IPS DF 4.7 (cell line): Measurements from ENCODE around the gene OXER1.

Source experiments
- DNase-seq: peaks from one replicate; pipeline ENCODE4 v3.0.0-alpha.2; 2013; ENCODE audit warnings: low spot score; ENCODE audit errors: extremely low read depth

The OXER1 gene

DNA sequence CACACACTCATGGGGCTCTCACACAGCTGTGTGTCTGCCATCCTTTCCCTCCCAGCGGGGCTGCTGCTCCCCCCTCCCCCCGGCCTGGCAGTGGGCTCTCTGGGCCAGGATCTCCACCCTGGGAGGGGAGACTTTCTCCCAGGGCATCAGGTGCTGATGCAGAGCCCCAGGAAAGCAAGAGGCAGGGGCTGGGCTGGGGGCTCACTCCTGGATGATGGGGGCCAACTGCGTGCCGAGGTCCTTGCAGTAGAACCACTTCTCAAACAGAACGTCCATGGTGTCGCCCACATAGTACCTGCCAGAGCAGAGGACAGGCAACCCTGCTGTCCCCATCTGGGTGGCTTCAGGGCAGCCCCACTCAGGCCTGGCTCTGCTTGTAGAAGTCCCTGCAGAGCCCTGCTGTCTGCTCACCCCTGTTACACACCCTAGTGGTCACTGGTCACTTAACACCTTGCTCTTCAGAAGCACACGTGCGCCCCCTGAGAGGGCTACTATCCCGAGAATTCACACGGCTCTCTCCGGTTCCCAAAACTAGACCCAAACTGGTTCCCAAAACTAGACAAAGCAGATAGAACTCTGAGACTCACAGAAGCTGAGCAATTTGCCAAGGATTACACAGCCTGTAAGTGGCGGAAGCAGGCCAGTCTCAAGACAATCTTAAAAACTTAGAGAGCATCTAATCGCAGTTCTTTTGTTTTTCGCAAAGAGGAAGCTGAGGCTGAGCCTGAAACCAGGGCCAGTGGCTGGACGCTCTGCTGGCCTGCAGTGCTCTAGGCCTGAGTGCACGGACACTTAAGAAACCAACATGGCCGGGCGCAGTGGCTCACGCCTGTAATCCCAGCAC lies 6.6 kb upstream of the OXER1 start:
- peak; percentile 68 for DNase-seq

DNA sequence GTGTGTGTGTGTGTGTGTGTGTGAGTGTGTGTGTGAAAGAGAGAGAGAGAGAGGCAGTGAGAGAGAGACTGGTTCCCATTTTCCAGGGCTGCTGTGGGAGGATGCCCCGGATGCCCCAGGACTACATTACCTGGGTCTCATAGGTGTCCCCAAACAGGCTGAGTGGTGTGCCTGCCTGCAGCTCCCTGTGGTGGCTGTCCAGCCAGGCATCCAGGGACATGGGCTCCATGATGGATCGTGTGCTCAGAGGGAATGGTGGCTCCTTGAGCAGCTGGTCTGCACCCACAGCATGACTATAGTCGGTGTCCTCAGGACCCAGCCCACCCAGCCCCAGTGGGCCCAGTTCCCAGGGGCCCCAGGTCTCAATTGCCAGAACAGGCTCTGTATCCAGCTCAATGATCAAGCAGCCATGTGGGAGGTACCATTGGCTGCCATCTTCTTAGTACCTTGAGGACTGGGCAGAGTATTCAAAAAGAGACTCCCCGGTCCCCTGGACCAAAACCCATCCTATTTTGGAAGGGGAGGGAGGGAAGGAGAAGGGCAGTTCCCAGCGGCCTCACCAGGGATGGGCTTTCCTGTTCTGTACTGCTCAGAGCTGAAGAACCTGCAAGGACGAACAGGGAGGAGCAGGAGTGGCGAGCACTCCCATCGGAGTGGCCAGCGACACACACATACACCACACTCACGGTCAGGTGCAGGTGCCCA lies 5.8 kb upstream of the OXER1 start:
- DNase-seq: no peak

DNA sequence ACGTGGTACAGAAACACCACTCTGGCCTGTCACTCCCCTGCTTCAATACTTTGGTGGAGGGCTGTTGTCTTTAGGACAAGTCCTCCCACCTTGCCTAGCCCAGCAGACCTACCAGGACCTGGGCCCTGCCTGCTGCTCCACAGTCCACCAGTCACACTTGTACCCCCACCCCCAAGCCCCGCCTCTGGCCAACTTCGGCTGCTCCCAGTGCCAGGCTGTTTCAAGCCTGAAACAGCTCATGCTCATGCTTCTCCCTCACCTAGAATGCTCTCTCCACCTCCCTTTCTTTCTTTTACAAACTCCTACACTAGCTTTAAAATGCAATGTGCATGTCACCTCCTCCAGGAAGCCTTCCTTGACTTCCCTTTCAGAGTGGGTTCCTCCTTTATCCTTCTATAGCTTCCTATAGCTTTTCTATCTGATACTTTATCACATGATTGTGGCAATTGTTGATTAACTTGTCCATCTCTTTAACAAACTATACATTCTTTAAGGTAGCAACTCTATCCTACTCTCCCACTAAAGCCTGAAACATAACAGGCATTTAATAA lies 4.8 kb upstream of the OXER1 start:
- no peak for DNase-seq

DNA sequence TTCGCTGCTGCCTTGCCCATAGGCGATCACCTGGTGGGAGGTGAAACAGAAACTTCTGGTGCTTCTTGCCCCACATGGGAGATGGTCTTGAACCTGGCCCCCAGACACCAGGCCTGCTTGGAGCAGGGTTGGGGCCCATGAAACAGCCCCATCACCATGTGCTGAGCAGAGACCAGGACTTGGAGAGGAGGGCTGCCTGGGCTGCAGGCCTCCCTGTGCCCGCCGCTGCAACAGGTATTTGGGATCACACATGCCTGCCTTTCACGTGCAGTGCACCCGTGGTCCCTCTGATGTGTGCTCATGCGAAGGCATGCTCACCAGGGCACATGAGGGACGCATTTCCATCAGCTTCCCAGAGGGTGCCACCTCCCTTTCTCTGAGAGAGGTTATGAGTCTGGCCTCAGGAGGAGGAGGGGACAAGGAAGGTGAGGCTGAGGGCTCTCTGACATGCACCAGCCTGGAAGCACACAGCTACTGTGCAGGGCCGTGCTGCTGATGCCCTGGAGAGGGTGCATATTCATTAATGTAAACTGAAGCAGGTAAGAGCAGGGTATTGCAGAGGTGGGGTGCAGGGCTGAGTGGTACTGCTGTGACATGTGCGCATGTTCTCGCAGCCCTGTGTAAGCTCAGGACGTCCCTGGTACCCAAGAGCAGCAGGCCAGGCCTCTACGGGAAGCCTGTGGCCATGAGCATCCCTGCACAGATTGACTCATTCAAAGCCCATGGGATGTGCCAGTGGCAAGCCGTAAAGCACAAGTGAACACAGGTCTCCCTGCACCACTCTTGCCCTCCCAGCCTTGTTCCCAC lies 4.2 kb upstream of the OXER1 start:
- no peak for DNase-seq

DNA sequence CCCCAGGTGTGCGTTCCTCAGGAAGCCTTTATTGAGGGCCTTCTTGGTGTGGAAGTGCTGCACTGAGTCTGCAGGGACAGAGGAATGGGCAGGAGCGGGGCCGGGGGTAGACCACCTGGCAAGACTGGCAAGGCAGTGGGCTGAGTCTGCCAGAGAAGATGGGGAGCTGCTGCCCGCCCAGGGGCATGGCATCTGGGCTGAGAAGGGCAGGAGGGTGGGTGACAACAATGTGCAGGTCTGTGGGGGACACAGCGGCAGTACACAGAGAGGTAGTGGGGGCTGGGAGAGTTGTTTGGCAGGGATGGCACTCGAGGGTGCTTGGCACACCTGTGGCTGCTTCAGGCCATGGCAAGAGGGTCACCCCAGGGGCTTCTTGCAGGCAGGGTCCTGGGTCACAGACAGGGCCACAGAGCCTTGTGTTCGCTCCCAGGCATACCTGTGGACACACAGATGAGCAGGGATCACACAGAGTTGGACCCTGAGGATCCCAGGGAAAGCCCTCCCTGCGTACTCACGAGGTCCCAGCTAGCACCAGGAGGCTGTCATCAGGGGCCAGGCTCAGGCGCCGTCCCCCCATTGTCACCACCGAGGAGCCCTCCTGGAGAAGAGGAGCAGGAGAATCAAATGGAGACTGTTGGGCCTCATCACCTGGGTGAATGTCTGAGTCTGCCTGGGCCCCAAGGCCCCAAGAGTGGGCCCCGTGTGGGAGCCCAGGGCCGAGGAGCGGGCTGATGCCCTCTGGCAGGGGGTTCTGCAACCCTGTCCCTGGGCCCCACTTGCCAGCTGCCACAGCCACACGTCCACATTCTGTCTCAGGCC lies 3.4 kb upstream of the OXER1 start:
- DNase-seq: no peak

DNA sequence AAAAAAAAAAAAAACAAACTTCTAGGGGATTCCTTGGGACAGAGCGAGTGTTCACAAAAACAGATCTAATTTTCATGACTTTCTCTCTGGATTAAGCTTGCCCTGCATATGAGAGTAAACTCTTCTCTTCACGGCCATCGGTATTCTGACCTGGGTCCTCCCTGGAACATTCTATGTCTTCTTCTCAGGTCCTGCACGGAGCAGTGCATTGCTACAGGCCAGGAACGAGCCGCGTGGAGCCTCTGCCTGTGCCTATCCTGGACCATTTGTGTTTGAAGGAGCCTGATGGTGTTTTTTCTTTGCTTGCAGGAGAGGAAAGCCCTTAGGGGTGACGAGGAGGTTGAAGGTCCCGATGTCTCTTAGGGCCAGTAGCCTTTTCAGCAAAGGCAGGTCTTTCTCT lies 1.8 kb upstream of the OXER1 start:
- no peak for DNase-seq

DNA sequence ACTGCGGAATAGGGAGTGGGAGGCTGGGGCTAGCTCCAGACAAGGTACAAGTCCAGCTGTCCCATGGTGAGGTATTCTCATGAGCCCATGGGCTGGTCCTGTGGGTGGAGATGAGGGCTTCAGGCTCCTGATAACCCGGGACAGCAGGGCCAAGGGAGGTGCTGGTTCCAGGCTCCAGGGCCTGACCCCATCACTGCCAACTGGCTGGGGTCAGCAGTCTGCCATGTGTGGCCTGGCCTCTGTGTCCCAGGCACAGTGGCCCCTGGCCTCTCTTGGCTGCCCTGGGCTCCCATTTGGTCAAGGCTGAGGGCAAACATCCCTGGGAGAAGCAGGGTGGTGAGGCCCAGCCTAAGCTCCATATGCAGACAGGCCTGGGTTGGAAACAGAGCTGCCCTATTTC lies 966 bp upstream of the OXER1 start:
- DNase-seq: no peak

DNA sequence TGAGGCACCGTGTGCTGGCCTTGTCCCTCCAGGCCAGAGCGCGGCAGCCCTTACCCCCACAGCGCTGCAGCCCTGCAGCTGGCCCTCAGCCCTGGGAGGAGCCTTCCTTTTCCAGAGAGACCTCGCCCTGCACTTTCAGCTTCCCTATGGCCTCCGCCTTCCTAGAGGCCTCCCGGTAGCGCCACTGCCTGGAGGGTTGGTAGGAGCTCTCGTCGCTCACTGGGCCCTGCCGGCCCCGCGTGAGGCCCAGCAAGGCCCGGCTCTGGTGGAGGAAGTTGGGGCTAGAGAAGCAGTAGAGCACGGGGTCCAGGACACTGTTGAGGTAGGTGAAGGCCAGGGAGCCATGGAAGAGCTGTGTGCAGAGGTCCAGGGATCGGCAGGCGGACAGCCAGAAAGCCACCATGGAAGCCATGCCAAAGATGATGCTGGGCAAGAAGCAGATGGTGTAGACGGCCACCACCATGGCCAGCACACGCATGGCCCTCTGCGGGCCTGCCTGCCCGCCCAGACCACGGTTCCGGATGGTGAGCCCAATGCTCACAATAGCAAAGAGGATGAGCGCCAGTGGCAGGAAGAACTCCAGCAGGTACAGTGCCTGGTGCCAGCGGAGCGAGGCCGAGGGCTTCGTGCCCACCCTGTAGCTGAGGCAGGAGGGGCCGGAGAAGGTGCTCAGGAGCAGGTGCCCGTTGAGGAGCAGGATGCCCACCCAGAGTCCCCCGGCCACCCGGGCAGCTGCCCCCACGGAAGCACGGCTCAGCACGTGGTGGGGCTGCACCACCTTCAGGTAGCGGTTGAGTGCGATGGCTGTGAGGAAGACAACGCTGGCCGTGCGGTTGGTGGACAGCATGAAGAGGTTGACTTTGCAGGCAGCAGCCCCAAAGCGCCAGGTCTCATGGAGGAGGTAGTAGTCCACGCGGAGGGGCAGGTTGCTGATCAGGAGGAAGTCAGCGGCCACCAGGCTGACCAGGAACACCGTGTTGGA lies 821 bp downstream of the OXER1 start:
- no peak for DNase-seq

DNA sequence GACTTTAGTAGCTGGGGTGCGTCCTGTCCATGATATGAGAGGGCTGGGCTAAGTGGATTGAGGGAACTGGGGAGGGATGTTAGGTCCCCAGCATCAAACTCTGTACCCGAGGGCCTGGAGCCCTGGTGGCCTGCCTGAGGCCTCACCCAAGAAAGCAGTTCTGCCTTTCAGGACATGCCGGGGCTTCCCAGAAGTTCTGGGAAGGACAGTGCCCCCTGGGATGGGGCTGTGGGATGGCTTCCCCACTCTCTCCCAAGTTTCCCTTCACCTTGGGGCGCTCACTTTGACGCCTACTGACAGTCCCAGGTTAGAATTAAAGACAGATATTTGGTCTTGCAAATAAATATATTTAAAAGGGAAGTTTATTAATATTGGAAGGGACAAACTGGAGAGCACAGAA lies 1.8 kb downstream of the OXER1 start:
- DNase-seq: no peak

DNA sequence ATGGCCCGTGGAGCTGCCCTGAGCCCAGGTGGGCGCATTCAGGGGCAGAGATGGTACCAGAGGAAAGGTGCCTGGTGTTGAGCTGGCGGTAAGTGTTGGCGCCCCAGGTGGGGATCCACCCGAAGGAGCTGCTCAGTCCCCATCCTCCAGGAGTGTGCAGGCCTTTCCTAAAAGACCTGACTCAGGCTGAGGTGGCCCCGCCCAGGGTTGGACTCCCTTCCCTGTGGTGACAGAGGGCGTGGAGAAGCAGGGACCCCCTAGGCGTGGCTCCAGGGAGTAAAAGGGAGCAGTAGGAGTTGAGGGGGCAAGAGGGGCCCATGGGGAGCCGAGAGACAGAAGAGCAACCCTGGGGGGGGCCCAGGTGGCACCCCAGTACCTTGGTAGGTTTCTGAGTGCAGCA lies 2.4 kb downstream of the OXER1 start:
- no peak for DNase-seq

DNA sequence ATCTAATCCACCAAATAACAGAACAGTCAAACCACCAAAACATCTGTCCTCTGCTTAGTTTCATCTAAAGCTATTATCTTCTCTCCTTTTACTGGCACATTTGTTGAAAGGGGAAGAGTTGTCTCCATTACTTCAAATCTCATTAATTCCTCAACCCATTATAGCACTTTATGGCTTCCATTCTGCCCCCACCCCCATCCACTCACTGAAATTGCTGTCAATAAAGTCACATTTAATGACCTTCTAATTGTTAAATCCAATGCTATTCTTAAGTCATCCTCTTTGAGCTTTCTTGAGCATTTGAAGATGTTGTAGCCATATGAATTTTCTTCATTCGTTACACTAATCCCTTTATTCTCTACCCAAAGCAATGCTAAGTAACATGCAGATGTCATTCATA lies 5.2 kb downstream of the OXER1 start:
- no peak for DNase-seq

DNA sequence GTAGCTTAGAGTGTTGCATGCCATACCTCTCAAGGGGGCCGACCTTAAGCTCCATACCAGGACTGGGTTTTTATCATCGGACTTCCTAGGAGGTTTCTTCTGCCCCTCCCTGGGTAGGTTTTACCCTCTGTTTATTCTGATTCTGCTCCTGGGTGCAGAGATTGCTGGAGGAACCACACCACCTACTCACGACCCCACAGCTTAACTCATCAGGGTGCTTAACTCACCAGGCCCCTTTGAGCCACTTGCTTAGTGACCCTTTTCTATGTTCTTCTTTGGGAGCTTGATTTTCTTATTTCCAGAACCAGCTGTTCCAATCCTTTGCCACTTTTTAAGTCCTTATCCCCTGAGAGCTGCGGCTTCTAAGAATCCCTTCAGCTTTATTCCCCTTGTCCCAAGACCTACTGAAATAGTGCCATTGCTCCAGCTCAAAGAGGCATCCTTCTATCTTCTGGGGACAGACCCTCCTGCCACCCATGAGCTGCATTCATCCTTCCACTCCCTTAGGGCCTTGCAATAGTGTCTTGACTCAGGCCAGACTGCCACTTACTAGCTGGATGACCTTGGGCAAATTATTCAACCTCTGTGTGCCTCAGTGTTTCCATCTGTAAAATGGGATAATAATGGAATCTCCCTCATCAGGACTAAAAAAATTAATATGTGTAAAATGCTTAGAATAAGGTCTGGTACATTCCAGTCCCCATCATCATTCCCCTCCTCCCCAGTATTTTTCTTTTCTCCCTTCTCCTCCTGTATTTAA lies 5.8 kb downstream of the OXER1 start:
- no peak for DNase-seq

DNA sequence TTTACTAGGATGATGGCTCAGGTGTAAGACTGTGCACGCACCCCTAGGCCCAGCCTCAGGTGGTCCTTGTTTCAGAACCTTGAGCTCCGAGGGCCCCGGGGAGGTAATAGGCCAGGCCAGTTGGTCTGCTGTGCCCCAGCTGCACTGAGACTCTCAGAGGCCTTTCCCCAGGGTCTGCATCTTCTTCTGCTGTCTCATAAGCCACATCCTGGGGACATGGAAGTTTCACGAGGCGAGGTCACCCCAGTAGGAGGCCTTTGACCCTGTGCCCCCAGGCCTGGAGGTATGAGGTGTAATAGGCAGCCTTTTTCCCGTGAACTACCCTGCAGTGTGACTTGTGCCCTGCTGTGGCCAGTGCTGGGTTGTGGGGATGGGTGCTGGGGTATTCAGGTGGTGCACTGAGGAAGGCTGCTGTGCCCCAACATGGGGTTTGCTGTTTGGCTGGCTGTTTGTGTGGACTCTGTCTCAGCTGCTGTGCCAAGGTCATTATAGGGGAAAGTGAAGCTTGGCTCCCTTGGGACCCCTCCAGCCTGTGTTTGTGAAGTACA lies 6.9 kb downstream of the OXER1 start:
- no peak for DNase-seq

DNA sequence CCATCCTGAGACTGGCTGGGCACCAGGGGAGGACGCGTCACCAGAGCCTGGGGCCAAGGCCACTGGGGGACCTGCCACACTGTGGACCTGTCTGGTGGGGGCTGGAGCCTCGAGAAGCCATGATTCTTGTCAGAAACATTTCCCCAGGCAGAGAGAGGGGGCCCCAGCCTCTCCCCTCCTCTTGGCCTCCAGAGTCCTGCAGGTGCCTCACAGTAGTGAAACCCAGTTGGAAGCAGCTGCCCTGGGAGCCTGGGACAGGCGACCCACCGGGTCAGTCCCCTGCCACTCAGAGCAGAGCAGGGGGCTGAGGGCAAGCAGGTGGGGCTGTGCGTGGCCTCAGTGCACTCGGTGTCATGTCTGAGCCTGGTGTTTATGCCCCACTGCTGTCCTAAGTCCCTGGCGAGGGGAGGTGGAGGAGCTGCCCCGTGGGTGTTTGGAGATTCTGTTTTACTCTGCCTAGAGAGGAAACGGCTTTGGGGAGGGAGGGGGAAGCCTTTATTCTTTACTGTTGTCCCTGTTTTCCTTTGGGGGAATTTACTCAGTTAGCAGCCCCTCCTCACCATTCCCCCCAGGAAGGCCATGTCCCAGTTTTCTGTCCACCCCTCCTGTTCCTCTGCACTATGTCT lies 7.7 kb downstream of the OXER1 start:
- DNase-seq: no peak

DNA sequence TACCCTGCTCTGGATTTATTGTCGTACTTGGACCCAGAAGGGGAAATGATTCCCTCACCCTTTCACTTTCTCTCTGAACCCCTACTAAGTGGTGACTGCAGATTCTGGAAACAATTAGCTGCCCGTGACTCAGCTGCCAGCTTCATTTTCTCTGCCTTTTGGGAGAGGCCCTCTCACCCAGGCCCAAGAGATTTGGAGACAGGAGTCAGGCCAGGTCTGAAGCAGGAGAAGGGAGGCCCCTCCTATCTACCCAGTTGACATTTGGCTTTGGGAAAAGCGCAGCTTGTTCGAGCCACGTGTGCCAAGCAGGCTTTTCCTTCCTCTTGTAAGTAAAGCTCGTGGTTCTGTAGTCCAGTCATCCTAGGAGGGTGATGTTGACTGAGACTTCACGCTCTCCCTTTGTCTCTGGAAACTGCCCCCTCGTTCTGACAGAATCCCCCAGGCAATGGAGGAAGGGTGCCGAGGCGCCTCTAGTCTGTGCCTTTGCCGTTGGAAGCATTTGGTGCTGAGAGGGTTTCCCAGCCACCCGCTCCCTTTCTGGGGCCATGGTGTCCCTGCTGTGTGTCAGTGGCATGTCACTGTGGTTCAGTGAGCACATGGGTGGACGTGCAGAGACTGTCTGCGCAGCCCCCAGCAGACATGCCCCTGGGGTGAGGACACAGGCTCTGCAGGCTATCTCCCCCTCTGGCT lies 8.6 kb downstream of the OXER1 start:
- DNase-seq: no peak

DNA sequence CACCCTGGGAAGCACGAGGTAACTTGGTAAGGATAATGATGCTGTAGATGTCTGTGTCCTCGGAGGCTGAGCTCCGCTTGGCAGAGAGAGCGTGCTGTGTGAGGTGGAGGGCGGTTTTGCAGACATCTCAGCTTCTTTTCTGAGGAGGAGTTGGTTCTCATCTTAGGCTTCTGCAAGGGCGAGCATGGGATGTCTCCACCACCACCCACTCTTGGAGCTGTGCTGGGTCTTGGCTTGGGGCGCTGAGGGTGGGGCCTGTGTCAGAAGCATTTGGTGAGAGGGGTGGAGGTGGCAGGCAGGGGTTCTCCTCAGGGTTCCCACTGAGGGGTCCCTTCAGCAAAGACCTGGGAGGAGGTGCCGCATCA lies 9.2 kb downstream of the OXER1 start:
- no peak for DNase-seq

DNA sequence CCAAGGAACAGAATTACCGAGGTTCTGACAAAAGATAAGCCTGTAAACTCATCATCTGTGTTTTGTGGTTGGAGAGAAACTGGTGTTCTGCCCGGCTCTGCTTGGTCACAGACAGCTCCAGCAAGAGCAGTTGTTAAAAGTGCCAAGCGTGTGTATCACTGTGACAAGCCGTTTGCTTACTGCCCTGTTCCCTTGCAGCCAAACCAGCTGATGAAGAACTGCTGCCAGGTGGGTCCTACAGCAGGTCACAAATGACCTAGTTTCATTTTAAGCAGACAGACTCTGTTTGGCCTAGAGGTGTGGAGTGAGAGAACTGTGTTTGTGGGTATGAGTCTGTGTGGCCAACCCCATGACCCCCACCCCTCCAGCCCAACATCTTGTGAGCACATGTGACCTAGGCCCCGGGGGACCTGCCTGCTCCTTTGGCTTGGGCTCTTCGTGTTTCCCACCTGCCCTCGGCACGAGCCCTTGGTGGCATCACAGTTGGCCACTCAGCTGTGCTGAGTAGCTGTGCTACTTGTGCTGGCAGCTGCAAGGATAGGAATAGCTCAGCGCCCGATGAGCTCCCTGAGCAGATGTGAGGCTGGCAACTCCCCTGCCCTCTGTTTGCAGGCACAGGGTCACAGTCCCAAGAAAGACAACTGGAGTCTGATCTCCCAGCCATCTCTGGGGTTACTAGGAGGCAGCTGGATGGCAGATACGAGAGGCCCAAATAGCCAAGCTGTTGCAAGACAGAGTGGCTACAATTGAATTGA lies 9.7 kb downstream of the OXER1 start:
- DNase-seq: no peak
